GM12873 (cell line): ENCODE results near the gene MOXD1.

Source experiments
- TF ChIP-seq, protein P1 (sequence below): IDR thresholded peaks from 2 replicates; pipeline ENCODE4 v1.5.1; 2012; ENCODE audit warnings: low read depth, mild to moderate bottlenecking, moderate library complexity, low read length, control low read depth; ENCODE audit not compliant: insufficient read depth; ENCODE audit errors: missing control alignments

The MOXD1 gene

DNA sequence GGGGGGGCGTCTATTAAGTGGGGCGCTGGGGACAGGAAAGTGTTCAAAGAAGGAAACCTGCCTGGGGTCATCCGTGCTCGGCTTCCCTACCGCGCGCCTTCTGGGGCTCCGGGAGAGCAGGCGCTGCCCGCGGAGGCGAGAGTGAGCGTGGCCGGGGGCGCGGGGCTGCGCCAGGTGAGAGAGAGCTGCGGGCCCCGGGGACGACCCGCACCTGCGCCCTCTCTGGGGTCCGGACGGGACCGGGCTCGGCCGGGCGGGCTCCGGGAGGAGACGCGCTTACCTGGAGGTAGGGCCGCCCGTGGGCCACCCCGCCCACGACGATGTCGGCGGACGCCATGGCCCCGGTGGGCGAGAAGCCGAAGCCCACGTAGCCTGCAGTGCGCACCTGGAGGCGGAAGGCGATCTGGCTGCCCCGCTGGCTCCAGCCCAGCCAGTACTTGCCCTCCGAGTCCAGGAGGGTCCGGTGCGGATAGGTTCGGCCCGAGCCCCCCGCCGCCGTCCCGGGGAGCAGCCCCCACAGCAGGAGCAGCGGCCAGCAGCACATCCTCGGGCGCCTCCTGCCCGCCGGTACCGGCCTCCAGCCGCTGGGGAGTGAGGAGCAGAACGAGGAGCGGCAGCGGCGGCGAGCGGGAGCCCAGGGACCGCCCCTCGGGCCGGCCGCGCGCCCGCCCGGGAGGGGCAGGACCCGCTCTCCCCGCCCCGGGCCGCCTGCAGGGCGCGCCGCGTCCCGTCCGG, at the start of gene MOXD1:
Gene MOXD1, minus strand, starts transcription at position 593 of the 735 bp plus-strand sequence. Its CDS starts 49 bp downstream, at position 544.
- TF ChIP-seq, protein P1, sequence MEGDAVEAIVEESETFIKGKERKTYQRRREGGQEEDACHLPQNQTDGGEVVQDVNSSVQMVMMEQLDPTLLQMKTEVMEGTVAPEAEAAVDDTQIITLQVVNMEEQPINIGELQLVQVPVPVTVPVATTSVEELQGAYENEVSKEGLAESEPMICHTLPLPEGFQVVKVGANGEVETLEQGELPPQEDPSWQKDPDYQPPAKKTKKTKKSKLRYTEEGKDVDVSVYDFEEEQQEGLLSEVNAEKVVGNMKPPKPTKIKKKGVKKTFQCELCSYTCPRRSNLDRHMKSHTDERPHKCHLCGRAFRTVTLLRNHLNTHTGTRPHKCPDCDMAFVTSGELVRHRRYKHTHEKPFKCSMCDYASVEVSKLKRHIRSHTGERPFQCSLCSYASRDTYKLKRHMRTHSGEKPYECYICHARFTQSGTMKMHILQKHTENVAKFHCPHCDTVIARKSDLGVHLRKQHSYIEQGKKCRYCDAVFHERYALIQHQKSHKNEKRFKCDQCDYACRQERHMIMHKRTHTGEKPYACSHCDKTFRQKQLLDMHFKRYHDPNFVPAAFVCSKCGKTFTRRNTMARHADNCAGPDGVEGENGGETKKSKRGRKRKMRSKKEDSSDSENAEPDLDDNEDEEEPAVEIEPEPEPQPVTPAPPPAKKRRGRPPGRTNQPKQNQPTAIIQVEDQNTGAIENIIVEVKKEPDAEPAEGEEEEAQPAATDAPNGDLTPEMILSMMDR: no peak

DNA sequence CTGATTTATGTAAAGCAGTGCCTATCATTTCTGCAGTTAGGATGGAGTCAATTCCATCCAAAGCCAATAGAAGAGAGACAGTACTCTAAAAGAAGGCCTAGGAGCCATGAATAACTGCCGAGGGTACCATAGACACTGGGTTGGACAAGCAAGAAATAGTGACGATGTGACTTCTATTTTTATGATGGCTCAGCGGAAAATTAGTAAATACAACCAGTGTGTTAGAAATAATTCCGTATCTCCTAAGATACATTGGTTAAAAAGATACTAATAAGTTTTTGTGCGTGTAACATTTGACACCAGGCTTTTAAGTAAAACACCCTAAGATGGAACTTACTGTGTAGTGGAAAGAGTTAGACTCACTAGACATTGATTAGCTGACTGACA, 45.6 kb upstream of the MOXD1 start:
- TF ChIP-seq, protein P1: no peak

DNA sequence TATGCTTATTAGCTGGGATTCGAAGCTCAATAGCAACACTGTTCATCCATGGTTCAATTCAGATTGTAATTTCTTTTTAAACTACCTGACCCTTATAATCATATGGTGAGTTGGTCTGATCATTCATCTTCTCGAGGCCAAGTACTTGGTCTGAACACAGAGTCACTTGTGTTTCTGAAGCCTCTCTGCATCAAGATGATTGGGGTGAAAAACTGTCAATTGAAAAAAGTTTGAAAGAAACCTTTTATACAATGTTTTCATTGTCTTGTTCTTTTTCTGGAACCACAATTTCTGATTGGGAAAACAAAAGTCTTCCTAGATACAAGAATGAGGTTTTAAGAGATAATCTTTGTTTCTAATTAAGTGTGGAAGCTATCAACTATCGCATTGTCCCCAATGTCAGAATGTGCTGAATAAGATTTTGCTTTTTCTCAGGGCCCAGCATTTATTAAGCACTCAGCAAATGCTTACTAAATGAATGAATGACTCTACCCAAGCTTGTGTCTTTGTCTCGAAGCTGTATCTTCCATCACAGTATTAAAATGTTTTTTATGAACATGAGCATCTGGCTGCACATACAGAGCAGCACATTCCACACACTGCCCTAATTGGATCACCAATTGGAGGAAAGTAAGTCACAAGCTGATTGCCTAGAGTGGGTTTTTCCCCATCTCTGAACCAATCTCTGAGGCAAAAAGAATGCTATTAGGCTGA, 45.0 kb upstream of the MOXD1 start:
- TF ChIP-seq, protein P1: no peak

DNA sequence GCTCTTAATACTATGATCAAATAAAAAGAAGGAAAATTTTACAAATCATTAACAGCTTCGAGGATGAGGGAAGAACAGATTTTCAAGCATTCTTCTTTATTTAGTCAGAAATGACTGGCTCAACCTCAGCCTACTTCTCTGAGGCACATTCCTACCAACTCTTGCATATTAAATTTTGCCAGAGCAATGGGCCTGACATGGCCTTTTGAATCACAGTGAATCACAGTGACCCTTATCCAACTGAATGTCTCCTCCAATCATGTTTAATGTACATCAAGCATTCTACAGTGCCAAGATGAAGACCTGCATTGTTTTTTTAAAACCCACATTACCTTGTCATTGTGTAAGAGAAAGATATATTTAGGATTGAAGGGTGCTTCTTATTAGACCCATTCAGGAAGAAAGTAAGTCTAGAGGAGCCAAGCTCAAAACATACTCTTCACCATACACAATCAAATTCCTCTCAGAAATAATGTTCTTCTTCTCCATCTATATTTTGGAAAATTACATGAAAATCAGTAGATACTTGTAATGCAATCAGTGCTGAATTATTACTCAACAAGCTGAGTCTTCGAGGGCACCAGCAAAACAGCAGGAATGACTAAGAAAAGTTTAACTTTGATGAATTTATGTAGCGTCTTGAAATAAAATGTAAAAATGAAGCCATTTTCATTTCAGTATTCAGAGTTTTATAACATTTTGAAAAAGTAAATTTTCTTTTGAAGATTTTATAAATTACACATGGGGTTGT, 44.1 kb upstream of the MOXD1 start:
- TF ChIP-seq, protein P1: no peak

DNA sequence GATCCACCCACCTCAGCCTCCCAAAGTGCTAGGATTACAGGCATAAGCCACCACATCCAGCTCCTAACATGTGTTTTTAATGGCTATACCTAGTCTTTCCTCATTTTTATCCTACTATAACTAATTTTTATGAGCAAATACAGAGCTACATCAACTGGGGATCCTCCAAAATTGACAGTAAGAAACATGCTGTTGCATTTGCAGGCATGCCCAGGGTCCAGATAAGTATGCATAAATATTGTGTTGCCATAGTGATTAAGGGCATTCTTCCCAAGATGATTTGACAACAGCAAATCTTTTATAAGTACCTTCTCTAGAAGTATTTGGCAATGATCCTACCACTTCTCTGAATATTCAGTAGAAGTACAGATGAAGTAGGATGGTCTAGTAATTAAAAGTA, 41.9 kb upstream of the MOXD1 start:
- TF ChIP-seq, protein P1: no peak

DNA sequence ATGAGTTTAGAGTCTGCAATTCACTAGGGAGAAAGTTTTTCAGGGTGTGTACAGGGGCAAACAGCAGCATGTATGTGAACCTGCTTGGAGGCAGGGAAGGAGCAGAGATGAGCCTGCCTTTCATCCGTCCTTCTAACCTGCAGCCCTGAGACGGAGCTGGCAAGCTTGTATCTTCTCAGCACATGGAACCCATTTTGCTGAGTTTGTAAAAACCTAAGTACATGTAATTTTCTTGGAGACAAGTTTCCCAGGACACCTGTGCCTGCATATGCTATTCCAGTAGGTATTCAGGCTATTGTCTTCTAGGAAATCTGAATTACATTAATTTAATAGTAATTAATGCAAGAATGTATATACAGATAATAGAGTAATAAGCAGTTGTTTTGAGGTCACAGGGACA, 28.8 kb upstream of the MOXD1 start:
- TF ChIP-seq, protein P1: no peak

DNA sequence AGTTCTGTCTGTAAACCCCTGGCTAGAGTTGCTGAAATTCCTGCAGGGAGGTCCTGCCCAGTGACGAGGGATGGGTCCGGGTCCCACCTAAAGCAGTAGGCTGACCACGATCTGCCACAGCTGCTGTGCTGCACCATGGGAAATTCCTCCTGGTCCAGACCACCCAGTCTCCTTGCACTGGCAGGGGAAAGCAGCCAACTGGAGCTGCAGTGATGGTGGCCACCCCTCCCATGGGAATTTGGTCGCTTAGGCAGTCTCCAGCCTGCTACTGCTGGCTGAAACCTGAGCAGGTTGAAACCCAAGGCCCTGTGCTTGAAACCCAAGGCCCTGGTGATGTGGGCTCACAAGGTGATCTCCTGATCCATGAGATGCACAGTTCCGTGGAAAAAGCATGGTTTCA, 23.9 kb upstream of the MOXD1 start:
- TF ChIP-seq, protein P1: no peak
